WERI-Rb-1 (cell line): ENCODE measurements around the gene LMNTD2.

Experiments used
- DNase-seq: peaks from one replicate; pipeline ENCODE4 v3.0.0-alpha.2; 2020
- H3K27ac ChIP-seq: fragments of 250-450 bp; sonication (Bioruptor Pico); 2 replicates; pipeline ENCODE4 v1.5.1; 2020; ENCODE audit warnings: mild to moderate bottlenecking, moderate library complexity
- H3K27me3 ChIP-seq: fragments of 250-450 bp; sonication (Bioruptor Pico); 2 replicates; pipeline ENCODE4 v1.5.1; 2021; ENCODE audit warnings: mild to moderate bottlenecking, low read depth, moderate library complexity; ENCODE audit not compliant: insufficient read depth, severe bottlenecking
- H3K36me3 ChIP-seq: fragments of 250-450 bp; sonication (Bioruptor Pico); 2 replicates; pipeline ENCODE4 v1.5.1; 2020; ENCODE audit warnings: mild to moderate bottlenecking, moderate library complexity
- H3K4me3 ChIP-seq: 2 replicates; pipeline ENCODE4 v1.5.1; 2011; ENCODE audit warnings: low read depth, mild to moderate bottlenecking, control low read depth, low read length
- H3K9me3 ChIP-seq: fragments of 250-450 bp; sonication (Bioruptor Pico); 2 replicates; pipeline ENCODE4 v1.5.1; 2021; ENCODE audit warnings: mild to moderate bottlenecking, moderate library complexity; ENCODE audit not compliant: severe bottlenecking
- TF ChIP-seq, protein P1 (sequence below): IDR thresholded peaks from 2 replicates; pipeline ENCODE4 v1.5.1; 2011; ENCODE audit warnings: low read depth, mild to moderate bottlenecking, control low read depth, inconsistent platforms, low read length

The LMNTD2 gene, protein sequence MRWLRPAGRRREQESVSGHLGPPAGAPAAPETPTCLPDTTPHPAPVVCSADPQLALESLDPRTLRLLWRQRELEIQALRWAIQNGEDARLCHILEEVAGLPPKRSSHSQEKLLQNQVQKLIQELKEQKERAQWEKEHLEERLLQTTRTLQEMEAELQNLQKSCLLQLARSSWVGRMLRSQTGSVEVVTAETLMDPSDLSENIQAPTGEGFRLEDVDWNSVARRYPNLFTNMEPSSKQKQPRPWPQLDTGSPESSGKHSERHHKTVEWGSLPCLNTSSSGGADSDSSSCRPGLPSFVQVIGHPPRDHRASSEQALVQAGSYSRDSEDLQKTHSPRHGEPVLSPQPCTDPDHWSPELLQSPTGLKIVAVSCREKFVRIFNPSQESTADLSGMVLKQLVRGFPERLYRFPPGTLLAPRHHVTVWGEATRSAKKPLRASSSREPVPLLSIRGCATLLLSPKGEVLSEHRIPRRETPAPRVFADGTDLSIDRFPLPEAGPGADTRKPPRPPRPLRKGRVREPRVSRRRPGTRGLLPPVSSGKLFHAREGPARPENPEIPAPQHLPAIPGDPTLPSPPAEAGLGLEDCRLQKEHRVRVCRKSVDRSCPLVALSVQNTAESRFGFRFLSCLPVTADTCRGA

DNA sequence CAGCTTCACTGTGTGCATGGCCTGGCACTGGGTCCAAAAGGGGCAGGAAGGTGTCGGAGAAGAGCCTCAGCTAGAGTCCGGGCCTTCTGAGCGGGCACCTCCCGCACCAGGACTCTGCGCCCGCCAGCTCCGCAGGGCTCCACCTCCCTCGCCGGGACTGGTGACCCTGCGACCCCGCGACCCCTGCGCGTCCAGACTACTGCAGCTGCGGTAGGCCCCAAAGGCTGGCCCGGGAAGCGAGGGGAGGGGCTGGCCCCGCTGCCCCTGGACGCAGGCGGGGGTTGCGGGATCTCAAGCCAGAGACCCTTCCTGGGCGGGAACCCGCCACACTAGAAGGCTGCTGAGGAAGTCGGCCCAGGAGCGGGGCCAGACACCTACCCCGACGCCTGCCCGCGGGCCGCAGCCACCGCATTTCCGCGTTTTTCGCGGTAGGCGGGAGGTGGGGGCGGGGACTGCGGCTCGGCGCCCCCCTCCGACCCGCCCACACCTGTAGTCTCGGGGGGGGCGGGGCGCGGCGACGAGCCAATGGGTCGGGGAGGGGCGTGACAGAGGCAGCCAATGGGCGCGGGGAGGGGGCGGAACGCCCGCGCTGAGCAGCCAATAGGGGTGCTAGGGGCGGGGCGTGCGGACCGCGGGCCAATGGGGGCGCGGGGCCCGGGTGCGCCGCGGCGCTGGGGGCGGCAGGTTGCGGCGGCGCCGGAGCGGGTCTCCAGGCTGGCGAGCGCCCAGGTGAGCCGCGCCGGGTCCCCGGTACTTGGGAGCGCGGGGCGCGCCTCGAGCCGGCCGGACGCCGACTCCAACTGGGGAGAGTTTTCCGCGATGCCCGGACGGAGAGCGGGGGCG lies at the start of gene LMNTD2, which contains the start of gene RASSF7:
Gene LMNTD2, minus strand, starts transcription at position 434 of the 843 bp plus-strand sequence. Its CDS starts 22 bp downstream, at position 412.
Gene RASSF7, plus strand, starts transcription at position 666 of the 843 bp plus-strand sequence. CDS start 799 bp downstream, outside the sequence.
- DNase-seq = peak; percentile 95
- TF ChIP-seq, protein P1, sequence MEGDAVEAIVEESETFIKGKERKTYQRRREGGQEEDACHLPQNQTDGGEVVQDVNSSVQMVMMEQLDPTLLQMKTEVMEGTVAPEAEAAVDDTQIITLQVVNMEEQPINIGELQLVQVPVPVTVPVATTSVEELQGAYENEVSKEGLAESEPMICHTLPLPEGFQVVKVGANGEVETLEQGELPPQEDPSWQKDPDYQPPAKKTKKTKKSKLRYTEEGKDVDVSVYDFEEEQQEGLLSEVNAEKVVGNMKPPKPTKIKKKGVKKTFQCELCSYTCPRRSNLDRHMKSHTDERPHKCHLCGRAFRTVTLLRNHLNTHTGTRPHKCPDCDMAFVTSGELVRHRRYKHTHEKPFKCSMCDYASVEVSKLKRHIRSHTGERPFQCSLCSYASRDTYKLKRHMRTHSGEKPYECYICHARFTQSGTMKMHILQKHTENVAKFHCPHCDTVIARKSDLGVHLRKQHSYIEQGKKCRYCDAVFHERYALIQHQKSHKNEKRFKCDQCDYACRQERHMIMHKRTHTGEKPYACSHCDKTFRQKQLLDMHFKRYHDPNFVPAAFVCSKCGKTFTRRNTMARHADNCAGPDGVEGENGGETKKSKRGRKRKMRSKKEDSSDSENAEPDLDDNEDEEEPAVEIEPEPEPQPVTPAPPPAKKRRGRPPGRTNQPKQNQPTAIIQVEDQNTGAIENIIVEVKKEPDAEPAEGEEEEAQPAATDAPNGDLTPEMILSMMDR = no peak
- peak within 1 kb of the TSS; percentile 83 for H3K27ac ChIP-seq

DNA sequence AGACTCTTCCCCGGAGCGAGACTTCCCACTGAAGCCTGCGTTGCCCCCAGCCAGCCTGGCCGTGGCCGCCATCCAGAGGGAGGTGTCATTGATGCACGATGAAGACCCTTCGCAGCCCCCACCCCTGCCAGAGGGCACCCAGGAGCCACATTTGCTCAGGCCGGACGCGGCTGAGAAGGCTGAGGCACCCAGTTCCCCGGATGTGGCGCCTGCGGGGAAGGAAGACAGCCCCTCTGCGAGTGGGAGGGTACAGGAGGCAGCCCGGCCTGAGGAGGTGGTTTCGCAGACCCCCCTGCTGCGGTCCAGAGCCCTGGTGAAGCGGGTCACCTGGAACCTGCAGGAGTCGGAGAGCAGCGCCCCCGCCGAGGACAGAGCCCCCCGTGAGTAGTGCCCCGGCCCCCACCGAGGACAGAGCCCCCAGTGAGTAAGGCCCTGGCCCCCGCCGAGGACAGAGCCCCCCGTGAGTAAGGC lies 48.8 kb upstream of the LMNTD2 start:
- no peaks in the 10 kb centered on the region for H3K9me3 ChIP-seq
- H3K27ac ChIP-seq = no peak overlapping the region
- TF ChIP-seq, protein P1 = no peak
- H3K4me3 ChIP-seq = no peak overlapping the region
- no peak for DNase-seq
- peaks cover 90% of the 10 kb centered on the region for H3K36me3 ChIP-seq
- H3K27me3 ChIP-seq = no peaks in the 10 kb centered on the region

More for the DNA sequence above, at the start of gene LMNTD2, which contains the start of gene RASSF7:
- Histone ChIP-seq H3K36me3 (peaks cover 4% of the 10 kb centered on the region), H3K9me3 (no peaks in the 10 kb centered on the region), H3K27me3 (peaks cover 15% of the 10 kb centered on the region), H3K4me3 (peak within 1 kb of the TSS; percentile 53)

DNA sequence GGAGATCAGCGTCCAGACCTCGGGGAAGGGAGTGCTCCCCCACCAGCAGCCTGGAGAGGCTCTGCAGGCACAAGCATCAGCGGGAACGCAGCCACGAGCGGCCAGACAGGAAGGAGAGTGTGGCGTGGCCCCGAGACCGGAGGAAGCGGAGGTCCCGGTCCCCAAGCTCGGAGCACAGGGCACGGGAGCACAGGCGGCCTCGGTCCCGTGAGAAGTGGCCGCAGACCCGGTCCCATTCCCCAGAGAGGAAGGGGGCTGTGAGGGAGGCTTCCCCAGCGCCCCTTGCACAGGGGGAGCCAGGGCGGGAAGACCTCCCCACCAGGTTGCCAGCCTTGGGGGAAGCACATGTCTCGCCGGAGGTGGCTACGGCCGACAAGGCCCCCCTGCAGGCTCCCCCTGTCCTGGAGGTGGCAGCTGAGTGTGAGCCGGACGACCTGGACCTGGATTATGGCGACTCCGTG lies 48.3 kb upstream of the LMNTD2 start:
- DNase-seq = no peak
- Histone ChIP-seq H3K4me3 (no peak overlapping the region), H3K9me3 (no peaks in the 10 kb centered on the region), H3K27me3 (no peaks in the 10 kb centered on the region), H3K27ac (no peak overlapping the region), H3K36me3 (peaks cover 95% of the 10 kb centered on the region)
- TF ChIP-seq, protein P1 = no peak

DNA sequence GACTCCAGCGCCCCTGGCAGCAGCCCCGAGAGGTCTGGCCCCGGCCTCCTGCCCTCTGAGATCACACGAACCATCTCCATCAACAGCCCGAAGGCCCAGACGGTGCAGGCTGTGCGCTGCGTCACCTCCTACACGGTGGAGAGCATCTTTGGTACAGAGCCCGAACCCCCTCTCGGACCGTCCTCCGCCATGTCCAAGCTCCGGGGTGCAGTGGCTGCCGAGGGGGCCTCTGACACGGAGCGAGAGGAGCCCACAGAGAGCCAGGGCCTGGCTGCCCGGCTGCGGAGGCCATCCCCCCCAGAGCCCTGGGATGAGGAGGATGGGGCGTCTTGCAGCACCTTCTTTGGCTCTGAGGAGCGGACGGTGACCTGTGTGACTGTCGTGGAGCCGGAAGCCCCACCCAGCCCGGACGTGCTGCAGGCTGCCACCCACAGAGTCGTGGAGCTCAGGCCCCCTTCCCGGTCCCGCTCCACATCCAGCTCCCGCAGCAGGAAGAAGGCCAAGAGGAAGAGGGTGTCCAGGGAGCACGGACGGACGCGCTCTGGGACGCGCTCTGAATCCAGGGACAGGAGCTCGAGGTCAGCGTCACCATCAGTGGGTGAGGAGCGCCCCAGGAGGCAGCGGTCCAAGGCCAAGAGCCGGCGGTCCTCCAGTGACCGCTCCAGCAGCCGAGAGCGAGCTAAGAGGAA lies 47.6 kb upstream of the LMNTD2 start:
- DNase-seq = no peak
- no peak overlapping the region for H3K27ac ChIP-seq
- peaks cover 98% of the 10 kb centered on the region for H3K36me3 ChIP-seq
- no peaks in the 10 kb centered on the region for H3K27me3 ChIP-seq
- no peak overlapping the region for H3K4me3 ChIP-seq
- H3K9me3 ChIP-seq = no peaks in the 10 kb centered on the region
- TF ChIP-seq, protein P1 = no peak
